WTC11 (cell line): Measurements from ENCODE around the gene XRCC5.

Source experiments
- CREB1 ChIP-seq: sonication (generic); formaldehyde crosslinking; IDR thresholded peaks from 2 replicates; pipeline ENCODE4 v1.8.0; 2023; ENCODE audit warnings: mild to moderate bottlenecking, missing genetic modification reagents
- CTCF ChIP-seq: fragments of 200-600 bp; IDR thresholded peaks from 2 replicates; pipeline ENCODE4 v1.8.0; 2022; ENCODE audit warnings: antibody characterized with exemption
- E2F4 ChIP-seq: sonication (generic); formaldehyde crosslinking; IDR thresholded peaks from 2 replicates; pipeline ENCODE4 v1.8.1; 2022; ENCODE audit warnings: low read depth, mild to moderate bottlenecking, moderate library complexity, missing genetic modification reagents, borderline replicate concordance
- HMGA2 ChIP-seq: fragments of 250-450 bp; sonication (Bioruptor Pico); IDR thresholded peaks from 2 replicates; pipeline ENCODE4 v1.4.0; 2021; ENCODE audit warnings: mild to moderate bottlenecking, moderate library complexity
- KAT7 ChIP-seq: sonication (generic); formaldehyde crosslinking; IDR thresholded peaks from 2 replicates; pipeline ENCODE4 v1.8.1; 2023; ENCODE audit warnings: missing genetic modification reagents, mild to moderate bottlenecking, borderline replicate concordance
- NFE2L1 ChIP-seq: sonication (generic); formaldehyde crosslinking; IDR thresholded peaks from 2 replicates; pipeline ENCODE4 v1.8.1; 2023; ENCODE audit warnings: missing genetic modification reagents
- NR2C2 ChIP-seq: sonication (generic); formaldehyde crosslinking; IDR thresholded peaks from 2 replicates; pipeline ENCODE4 v1.8.0; 2022; ENCODE audit warnings: mild to moderate bottlenecking, missing genetic modification reagents
- TEAD1 ChIP-seq: sonication (generic); formaldehyde crosslinking; IDR thresholded peaks from 2 replicates; pipeline ENCODE4 v1.8.0; 2022; ENCODE audit warnings: mild to moderate bottlenecking, missing genetic modification reagents
- ZNF232 ChIP-seq: sonication (generic); formaldehyde crosslinking; IDR thresholded peaks from 2 replicates; pipeline ENCODE4 v1.8.0; 2022; ENCODE audit warnings: mild to moderate bottlenecking, missing genetic modification reagents
- ZNF281 ChIP-seq: sonication (generic); formaldehyde crosslinking; IDR thresholded peaks from 2 replicates; pipeline ENCODE4 v1.8.0; 2023; ENCODE audit warnings: mild to moderate bottlenecking, missing genetic modification reagents

GRCh38 chr2:216229277-216229914 is 120.2 kb downstream of the XRCC5 start:
- no peak for TF ChIP-seq NFE2L1 (CRISPR knock-in tag)
- TF ChIP-seq CTCF, result no peak
- no peak for TF ChIP-seq HMGA2 (CRISPR knock-in tag)
- TF ChIP-seq NR2C2 (CRISPR knock-in tag), result no peak
- TF ChIP-seq KAT7 (CRISPR knock-in tag), result no peak
- no peak for TF ChIP-seq E2F4 (CRISPR knock-in tag)
- no peak for TF ChIP-seq ZNF281 (CRISPR knock-in tag)
- no peak for TF ChIP-seq CREB1 (CRISPR knock-in tag)
- TF ChIP-seq TEAD1 (CRISPR knock-in tag), result no peak
- no peak for TF ChIP-seq ZNF232 (CRISPR knock-in tag)
